Kidney (tissue), 14 donors: ENCODE results near the gene B3GAT1. TPM values are rescaled to one million over a fixed set of nuclear protein-coding genes. Genes with fewer than 3 reads are reported as not detected.

Source experiments
- DNase-seq, 5 donors: peaks; one replicate each; pipeline ENCODE4 v3.0.0-alpha.2; 2013 to 2020
- FAIRE-seq: peaks from 2 replicates; lab custom pipeline; 2012; peaks lifted over from hg19 to GRCh38; lab: Jason Lieb, UNC
- H3K27ac ChIP-seq, 2 donors: one replicate each; pipeline ENCODE4 v1.7.0; 2013; ENCODE audit warnings: low read depth in 2 of 2, low read length in 2 of 2, inconsistent platforms in 1 of 2
- H3K27me3 ChIP-seq: one replicate; pipeline ENCODE4 v1.7.1; 2013; ENCODE audit warnings: low read length, inconsistent platforms; ENCODE audit not compliant: control insufficient read depth, insufficient read depth
- H3K36me3 ChIP-seq, 3 donors: one replicate each; pipeline versions ENCODE4 v1.7.0 to v1.7.1; 2013; ENCODE audit warnings: low read length in 3 of 3, control low read depth in 1 of 3, inconsistent platforms in 1 of 3; ENCODE audit not compliant: insufficient read depth in 3 of 3, control insufficient read depth in 2 of 3
- H3K4me1 ChIP-seq, 3 donors: one replicate each; pipeline versions ENCODE4 v1.7.0 to v1.7.1; 2013; ENCODE audit warnings: low read length in 3 of 3, inconsistent platforms in 1 of 3, low read depth in 1 of 3; ENCODE audit not compliant: control insufficient read depth in 2 of 3, insufficient read depth in 2 of 3
- H3K4me3 ChIP-seq, 3 donors: one replicate each; pipeline versions ENCODE4 v1.7.0 to v1.8.1; 2013; ENCODE audit warnings: low read length in 3 of 3, control low read depth in 1 of 3, inconsistent platforms in 1 of 3
- H3K9ac ChIP-seq, 3 donors: one replicate each; pipeline versions ENCODE4 v1.7.0 to v1.7.1; 2013; ENCODE audit warnings: low read length in 3 of 3, control low read depth in 1 of 3, inconsistent platforms in 1 of 3
- H3K9me3 ChIP-seq, 3 donors: one replicate each; pipeline versions ENCODE4 v1.7.0 to v1.7.1; 2013; ENCODE audit warnings: low read length in 3 of 3, control low read depth in 1 of 3, inconsistent platforms in 1 of 3; ENCODE audit not compliant: control insufficient read depth in 2 of 3, insufficient read depth in 1 of 3
- CTCF ChIP-seq: IDR thresholded peaks from 3 replicates; pipeline ENCODE4 v1.5.1; 2012; ENCODE audit warnings: mild to moderate bottlenecking, moderate library complexity, borderline replicate concordance; ENCODE audit not compliant: insufficient read depth; ENCODE audit errors: extremely low read depth
- intact Hi-C: fragments of 100-400 bp; cut with DNase I; formaldehyde crosslinking; loops from one replicate; pipeline ENCODE4 v1.11.1; 2022
- polyA plus RNA-seq: library from polyadenylated mRNA; stranded (reverse); fragments of 350-450 nt; fragmentation: Illumina TruSeq; extraction: RNeasy Lipid Tissue Mini Kit (QIAGEN cat#74804); gene quantifications from one replicate; pipeline ENCODE4 v1.2.3, GENCODE V29; 2014; ENCODE audit warnings: low read depth, low replicate concordance; ENCODE audit not compliant: insufficient read depth
- total RNA-seq: library from RNA; stranded (reverse); fragmentation: NEBNext Ultra II Directional; extraction: Animal tissue kit (Norgen Biotek cat#: 25700); gene quantifications from one replicate; pipeline ENCODE4 v1.2.1, GENCODE V29; 2021
- donor health status: control.
- donor health status: control.
- donor health status: control.
- donor health status: control.
- donor health status: control.
- donor health status: DM: yes; HTN: yes; CAD: no.
- donor health status: Normal renal cell carcinoma (clear cell type).

The B3GAT1 gene
- total and polyA plus RNA-seq, 2 donors from 2014 or later = 0.82 to 3.7 TPM

GRCh38 chr11:134352111-134352510, 59.9 kb downstream of the B3GAT1 start:
- DNase-seq (no peak), FAIRE-seq (no peak)
- H3K36me3 ChIP-seq = no peaks in the 10 kb centered on the region
- H3K4me3 ChIP-seq = no peak overlapping the region
- no peaks in the 10 kb centered on the region for H3K9me3 ChIP-seq
- H3K4me1 ChIP-seq = no peaks in the 10 kb centered on the region
- intact Hi-C loops = no loop called here
- H3K27me3 ChIP-seq = no peaks in the 10 kb centered on the region
- no peak for TF ChIP-seq CTCF
- no peak overlapping the region for H3K9ac ChIP-seq
- no peak overlapping the region for H3K27ac ChIP-seq

- DNase-seq = peak in 1 of 5 donors; percentile 7
These were observed 61.7 kb downstream of the B3GAT1 start for GRCh38 chr11:134350381-134350780.

GRCh38 chr11:134349802-134350355, 62.2 kb downstream of the B3GAT1 start:
- H3K36me3 ChIP-seq = no peaks in the 10 kb centered on the region
- TF ChIP-seq CTCF = no peak
- no peak overlapping the region for H3K4me3 ChIP-seq
- FAIRE-seq = no peak
- intact Hi-C loops = no loop called here
- H3K27me3 ChIP-seq = no peaks in the 10 kb centered on the region
- H3K9me3 ChIP-seq = no peaks in the 10 kb centered on the region
- H3K9ac ChIP-seq = no peak overlapping the region
- no peak overlapping the region for H3K27ac ChIP-seq
- peak in 1 of 5 donors; percentile 1 for DNase-seq
- no peaks in the 10 kb centered on the region for H3K4me1 ChIP-seq

More at GRCh38 chr11:134350381-134350780, 61.7 kb downstream of the B3GAT1 start:
- Histone ChIP-seq H3K9me3 (no peaks in the 10 kb centered on the region), H3K4me3 (no peak overlapping the region), H3K4me1 (no peaks in the 10 kb centered on the region), H3K27ac (no peak overlapping the region), H3K36me3 (no peaks in the 10 kb centered on the region), H3K9ac (no peak overlapping the region), H3K27me3 (no peaks in the 10 kb centered on the region)
- intact Hi-C loops = no loop called here
- no peak for TF ChIP-seq CTCF
- FAIRE-seq = no peak
